Left lung (tissue), 10 donors: ENCODE data around the gene ERC2. TPM values are rescaled to one million over a fixed set of nuclear protein-coding genes. Genes with fewer than 3 reads are reported as not detected.
A peak's percentile ranks its signal among the peaks of the same experiment; 100 is the strongest.

Experiments used
- ATAC-seq: fragments of 200-7000 bp; cut with Tn5 transposase; one replicate; pipeline ENCODE4 v1.9.1; 2020; ENCODE audit warnings: moderate library complexity
- DNase-seq, 4 donors: peaks; one replicate each; pipeline ENCODE4 v3.0.0-alpha.2; 2013 to 2020
- H3K27ac ChIP-seq, 2 donors: fragments of 200-600 bp; sonication (generic) in 1 of 2; one replicate each; pipeline versions ENCODE4 v1.5.0 to v1.8.0; 2020 to 2021
- H3K27me3 ChIP-seq, 2 donors: fragments of 200-600 bp; sonication (generic) in 1 of 2; one replicate each; pipeline versions ENCODE4 v1.5.0 to v1.8.0; 2020 to 2021
- H3K36me3 ChIP-seq, 2 donors: fragments of 200-600 bp; sonication (generic) in 1 of 2; one replicate each; pipeline versions ENCODE4 v1.5.0 to v1.8.0; 2020 to 2021
- H3K4me1 ChIP-seq, 2 donors: fragments of 200-600 bp; one replicate each; pipeline ENCODE4 v1.8.0; 2021
- H3K4me3 ChIP-seq, 2 donors: fragments of 200-600 bp; sonication (generic) in 1 of 2; one replicate each; pipeline versions ENCODE4 v1.5.0 to v1.8.0; 2020 to 2021; ENCODE audit warnings: mild to moderate bottlenecking in 1 of 2
- H3K9me3 ChIP-seq, 2 donors: fragments of 200-600 bp; sonication (generic) in 1 of 2; one replicate each; pipeline versions ENCODE4 v1.5.0 to v1.8.0; 2020 to 2021
- intact Hi-C, 2 donors: fragments of 100-400 bp; cut with DNase I; formaldehyde crosslinking; loops; one replicate each; pipeline versions ENCODE4 v1.11.2 to v1.14.2; 2022
- polyA plus RNA-seq, 6 donors: library from polyadenylated mRNA; unstranded; fragments of 120-200 nt; gene quantifications; one replicate each; pipeline ENCODE4 v1.2.1, GENCODE V29; 2013; ENCODE audit not compliant: insufficient read length in 6 of 6
- total RNA-seq, 2 donors: library from RNA; stranded (reverse); fragmentation: NEBNext Ultra II Directional; extraction: Animal tissue kit (Norgen Biotek cat#: 25700); gene quantifications; one replicate each; pipeline ENCODE4 v1.2.1, GENCODE V29; 2021
- TF ChIP-seq, protein P1 (sequence below), 2 donors: fragments of 200-600 bp; sonication (generic) in 1 of 2; IDR thresholded peaks; one replicate each; pipeline versions ENCODE4 v1.5.0 to v1.8.0; 2021; ENCODE audit warnings: antibody characterized with exemption in 2 of 2
- donor health status: DM: no; HTN: yes; CAD: no.
- donor health status: DM: no; HTN: no; CAD: no.

The ERC2 gene
- total and polyA plus RNA-seq, 8 donors: 1.6 to 3.3 (median 2.1) TPM

DNA sequence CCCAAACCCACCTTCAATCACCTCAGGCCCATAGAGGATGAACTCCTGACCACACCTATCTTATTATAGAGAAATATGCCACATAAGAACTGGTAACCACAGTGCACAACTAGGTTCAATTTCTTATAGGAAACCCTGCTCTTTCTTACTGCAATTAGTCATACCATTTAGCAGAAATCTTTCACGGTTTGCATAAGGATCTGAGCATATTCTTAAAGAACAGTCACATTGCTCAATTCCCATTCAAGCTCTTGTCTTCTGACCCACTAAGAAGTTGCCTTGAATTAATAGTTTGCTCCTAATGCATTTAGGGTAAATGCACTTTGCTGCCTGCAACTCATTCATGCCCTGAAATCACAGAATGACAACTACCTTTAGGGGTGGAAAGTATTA is 9.2 kb downstream of the ERC2 start:
- intact Hi-C loops: no loop called here
- Histone ChIP-seq H3K9me3 (no peaks in the 10 kb centered on the region), H3K27ac (no peak overlapping the region), H3K4me1 (no peaks in the 10 kb centered on the region), H3K36me3 (no peaks in the 10 kb centered on the region), H3K4me3 (no peak overlapping the region), H3K27me3 (peaks cover 0 to 12% of the 10 kb centered on the region in 2 donors)
- TF ChIP-seq, protein P1, sequence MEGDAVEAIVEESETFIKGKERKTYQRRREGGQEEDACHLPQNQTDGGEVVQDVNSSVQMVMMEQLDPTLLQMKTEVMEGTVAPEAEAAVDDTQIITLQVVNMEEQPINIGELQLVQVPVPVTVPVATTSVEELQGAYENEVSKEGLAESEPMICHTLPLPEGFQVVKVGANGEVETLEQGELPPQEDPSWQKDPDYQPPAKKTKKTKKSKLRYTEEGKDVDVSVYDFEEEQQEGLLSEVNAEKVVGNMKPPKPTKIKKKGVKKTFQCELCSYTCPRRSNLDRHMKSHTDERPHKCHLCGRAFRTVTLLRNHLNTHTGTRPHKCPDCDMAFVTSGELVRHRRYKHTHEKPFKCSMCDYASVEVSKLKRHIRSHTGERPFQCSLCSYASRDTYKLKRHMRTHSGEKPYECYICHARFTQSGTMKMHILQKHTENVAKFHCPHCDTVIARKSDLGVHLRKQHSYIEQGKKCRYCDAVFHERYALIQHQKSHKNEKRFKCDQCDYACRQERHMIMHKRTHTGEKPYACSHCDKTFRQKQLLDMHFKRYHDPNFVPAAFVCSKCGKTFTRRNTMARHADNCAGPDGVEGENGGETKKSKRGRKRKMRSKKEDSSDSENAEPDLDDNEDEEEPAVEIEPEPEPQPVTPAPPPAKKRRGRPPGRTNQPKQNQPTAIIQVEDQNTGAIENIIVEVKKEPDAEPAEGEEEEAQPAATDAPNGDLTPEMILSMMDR (IDR thresholded peaks at IDR 0.05): no peak
- ATAC-seq: peak; percentile 22
- no peak for DNase-seq

DNA sequence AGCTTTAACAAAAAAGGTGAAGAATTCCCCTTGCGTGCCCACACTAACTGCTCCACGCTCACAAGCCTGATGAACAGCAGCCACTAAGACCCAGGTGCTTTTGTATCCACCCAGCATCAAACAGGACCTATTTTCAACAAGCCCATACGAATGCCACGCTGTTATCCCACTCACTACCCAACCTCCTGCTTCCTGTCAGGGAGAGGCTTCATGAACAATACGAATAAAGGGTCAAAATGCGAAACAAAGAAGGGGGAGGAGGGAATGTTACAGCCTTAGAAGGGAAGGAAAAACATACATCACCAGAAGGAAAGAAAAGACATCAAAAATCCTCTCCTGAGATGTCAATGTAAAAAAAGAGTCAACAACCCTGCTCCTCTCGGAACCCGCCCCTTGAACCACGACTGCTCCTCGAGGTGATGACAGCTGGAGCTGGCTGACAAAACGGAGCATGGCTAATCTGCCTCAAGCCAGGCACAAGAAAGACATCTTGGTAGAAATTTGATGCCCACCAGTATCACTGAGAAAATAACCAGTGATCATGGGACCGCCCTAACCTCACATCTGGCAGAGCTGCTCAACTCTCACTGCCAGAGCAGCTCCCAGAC is 9.7 kb downstream of the ERC2 start:
- no peak overlapping the region for H3K27ac ChIP-seq
- no peaks in the 10 kb centered on the region for H3K36me3 ChIP-seq
- H3K9me3 ChIP-seq: no peaks in the 10 kb centered on the region
- no peaks in the 10 kb centered on the region for H3K4me1 ChIP-seq
- DNase-seq: no peak
- peaks cover 0 to 7% of the 10 kb centered on the region in 2 donors for H3K27me3 ChIP-seq
- no peak for ATAC-seq
- TF ChIP-seq, protein P1 (IDR thresholded peaks at IDR 0.05): no peak
- intact Hi-C loops: no loop called here
- no peak overlapping the region for H3K4me3 ChIP-seq

DNA sequence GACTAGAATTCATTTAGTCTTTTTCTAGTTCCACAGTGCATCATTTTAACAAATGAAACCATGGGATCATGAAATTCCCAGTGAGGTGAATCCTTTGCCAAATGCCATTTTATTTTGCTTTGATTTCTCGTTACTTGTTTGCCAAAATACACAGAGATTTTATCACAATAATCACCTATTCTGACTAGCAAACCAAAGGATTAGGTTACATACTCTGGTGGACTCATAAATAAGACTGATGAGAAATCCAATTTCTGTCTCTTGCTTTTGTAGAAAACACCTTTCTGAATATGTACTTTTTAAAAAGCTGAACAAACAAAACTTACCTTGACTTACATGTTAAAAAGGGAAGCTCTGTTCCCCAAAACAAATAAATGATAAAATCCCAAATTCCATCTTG is 12.2 kb downstream of the ERC2 start:
- intact Hi-C loops: no loop called here
- Histone ChIP-seq H3K36me3 (no peaks in the 10 kb centered on the region), H3K9me3 (no peaks in the 10 kb centered on the region), H3K4me3 (no peak overlapping the region), H3K27ac (no peak overlapping the region), H3K27me3 (no peaks in the 10 kb centered on the region), H3K4me1 (no peaks in the 10 kb centered on the region)
- no peak for DNase-seq
- ATAC-seq: no peak
- TF ChIP-seq, protein P1 (IDR thresholded peaks at IDR 0.05): no peak

DNA sequence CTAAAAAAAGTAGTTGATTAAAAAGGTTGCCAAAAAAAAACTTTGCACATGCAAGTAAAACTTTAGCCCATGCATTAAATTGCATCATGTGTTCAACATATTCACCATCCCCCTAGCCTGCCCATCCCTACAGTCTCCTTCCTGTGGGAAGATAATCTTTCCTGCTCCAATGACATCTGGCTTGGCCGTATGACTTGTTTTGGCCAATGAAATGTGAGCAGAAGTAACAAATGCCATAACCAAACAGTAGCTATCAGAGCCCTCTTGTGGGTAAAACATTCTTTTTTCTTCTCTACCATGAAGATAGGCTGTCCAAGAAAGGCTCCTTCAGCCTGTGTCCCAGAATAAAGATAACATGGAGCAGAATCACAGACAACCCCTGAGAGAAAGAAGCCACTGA is 15.3 kb downstream of the ERC2 start:
- no peaks in the 10 kb centered on the region for H3K9me3 ChIP-seq
- ATAC-seq: no peak
- no peaks in the 10 kb centered on the region for H3K4me1 ChIP-seq
- TF ChIP-seq, protein P1 (IDR thresholded peaks at IDR 0.05): no peak
- DNase-seq: no peak
- H3K36me3 ChIP-seq: no peaks in the 10 kb centered on the region
- intact Hi-C loops: no loop called here
- no peaks in the 10 kb centered on the region for H3K27me3 ChIP-seq
- H3K27ac ChIP-seq: no peak overlapping the region
- H3K4me3 ChIP-seq: no peak overlapping the region

DNA sequence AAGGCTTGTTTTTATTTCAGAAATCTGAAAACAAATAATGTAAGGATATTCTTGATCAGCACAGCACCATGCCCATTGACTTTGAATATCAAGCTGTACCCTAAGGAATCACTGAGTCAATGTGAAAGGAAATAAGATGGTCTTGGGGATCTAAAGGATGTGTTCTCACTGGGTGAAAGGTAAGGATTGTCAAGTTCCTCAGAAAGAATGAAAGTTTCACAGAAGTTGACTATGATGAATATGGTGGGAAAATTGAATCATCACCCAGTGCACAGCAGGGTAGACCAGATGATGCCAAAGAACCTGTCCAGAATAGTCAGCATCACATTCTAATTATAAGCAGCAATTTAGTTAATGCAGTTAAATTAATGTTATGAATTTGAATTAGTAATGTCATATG is 16.2 kb downstream of the ERC2 start:
- Histone ChIP-seq H3K27ac (no peak overlapping the region), H3K9me3 (no peaks in the 10 kb centered on the region), H3K4me1 (no peaks in the 10 kb centered on the region), H3K4me3 (no peak overlapping the region), H3K27me3 (peaks cover 0 to 6% of the 10 kb centered on the region in 2 donors), H3K36me3 (no peaks in the 10 kb centered on the region)
- intact Hi-C loops: no loop called here
- TF ChIP-seq, protein P1 (IDR thresholded peaks at IDR 0.05): no peak
- DNase-seq: no peak
- ATAC-seq: no peak
